GM12801 (cell line): ENCODE data around the gene PSKH1.

Experiments
- TF ChIP-seq, protein P1 (sequence below): IDR thresholded peaks from one replicate; pipeline ENCODE4 v1.5.1; 2011; ENCODE audit warnings: control low read depth; ENCODE audit not compliant: insufficient read length; ENCODE audit errors: extremely low read depth

PSKH1 gene

GRCh38 chr16:67915831-67916723, 23.0 kb downstream of the PSKH1 start:
- TF ChIP-seq, protein P1, sequence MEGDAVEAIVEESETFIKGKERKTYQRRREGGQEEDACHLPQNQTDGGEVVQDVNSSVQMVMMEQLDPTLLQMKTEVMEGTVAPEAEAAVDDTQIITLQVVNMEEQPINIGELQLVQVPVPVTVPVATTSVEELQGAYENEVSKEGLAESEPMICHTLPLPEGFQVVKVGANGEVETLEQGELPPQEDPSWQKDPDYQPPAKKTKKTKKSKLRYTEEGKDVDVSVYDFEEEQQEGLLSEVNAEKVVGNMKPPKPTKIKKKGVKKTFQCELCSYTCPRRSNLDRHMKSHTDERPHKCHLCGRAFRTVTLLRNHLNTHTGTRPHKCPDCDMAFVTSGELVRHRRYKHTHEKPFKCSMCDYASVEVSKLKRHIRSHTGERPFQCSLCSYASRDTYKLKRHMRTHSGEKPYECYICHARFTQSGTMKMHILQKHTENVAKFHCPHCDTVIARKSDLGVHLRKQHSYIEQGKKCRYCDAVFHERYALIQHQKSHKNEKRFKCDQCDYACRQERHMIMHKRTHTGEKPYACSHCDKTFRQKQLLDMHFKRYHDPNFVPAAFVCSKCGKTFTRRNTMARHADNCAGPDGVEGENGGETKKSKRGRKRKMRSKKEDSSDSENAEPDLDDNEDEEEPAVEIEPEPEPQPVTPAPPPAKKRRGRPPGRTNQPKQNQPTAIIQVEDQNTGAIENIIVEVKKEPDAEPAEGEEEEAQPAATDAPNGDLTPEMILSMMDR = no peak

GRCh38 chr16:67917140-67917851, 24.2 kb downstream of the PSKH1 start:
- TF ChIP-seq, protein P1 = no peak

DNA sequence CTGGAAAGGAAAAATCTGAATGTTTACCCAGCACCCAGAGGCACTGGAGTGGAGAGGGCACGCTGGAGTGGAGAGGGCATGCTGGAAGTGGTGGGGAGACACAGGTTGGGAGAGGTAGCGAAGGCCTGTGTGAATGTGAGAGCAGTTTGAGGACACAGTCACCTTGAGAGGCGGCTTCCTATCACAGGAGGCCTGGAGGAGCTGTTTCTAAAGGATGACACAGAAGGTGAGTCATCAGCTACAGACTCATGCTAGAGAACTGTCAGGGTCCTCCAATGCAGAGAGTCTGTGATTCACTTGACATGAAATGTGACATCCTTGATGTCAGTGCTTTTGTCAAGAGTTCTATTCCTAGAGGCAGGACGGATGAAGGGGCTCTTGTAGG, 24.8 kb downstream of the PSKH1 start:
- TF ChIP-seq, protein P1 = no peak

- TF ChIP-seq, protein P1 = no peak
Measured at GRCh38 chr16:67919622-67920221, 26.7 kb downstream of the PSKH1 start.

- TF ChIP-seq, protein P1 = no peak
Measured at GRCh38 chr16:67922221-67922620, 29.2 kb downstream of the PSKH1 start.

DNA sequence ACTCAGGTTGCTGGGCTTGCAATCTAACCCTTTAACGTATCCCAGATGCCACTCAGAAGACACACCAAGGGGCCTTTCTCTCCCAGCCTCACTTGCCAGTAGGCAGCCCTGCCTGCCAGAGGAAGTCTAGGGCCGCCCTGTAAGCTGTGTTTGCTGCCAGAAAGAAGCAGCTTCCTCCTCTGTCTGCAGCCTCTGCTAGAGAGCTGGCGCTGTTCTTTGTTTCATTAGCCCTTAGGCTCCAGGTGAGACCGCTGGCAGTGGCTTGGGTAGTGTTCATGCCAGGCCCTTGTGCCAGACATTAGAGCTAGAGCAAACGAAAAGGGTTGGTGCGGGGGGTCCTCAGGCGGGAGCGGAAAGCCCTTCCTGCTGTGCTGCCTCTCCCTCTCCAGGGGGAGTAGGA, 29.7 kb downstream of the PSKH1 start:
- TF ChIP-seq, protein P1 = no peak

DNA sequence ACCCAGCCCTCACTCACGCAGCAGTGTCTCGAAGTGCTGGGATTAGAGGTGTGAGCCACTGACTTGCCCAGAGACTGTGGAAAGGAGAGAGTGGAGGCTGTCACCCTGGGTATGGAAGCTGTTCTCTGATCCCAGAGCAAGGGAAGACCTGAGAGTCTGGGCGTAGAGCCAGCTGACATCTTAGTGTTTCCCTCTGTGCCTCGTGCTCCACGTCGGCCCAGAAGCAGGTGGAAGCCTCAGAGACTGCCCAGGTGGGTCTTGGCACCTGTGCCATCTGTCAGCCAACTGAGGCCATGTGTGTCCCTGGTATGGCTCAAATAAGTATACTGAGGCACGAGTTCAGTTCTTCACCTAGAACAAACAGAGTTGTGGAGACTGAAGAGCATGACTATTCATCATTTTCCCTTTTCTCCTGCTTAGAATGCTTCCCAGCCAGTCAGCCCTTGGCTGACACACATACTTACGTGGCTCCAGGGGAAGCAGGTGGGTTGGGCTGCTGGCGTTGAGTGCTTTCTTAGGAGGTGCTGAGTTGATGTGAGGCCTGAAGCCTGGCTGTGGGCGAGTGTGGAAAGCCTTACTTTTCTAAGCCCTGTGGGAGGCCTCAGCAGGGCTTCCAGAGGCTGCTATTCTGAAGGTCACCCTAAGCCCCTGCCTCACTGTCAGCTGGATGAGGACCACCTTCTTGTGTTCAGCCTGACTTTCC, 30.5 kb downstream of the PSKH1 start:
- TF ChIP-seq, protein P1 = no peak
